H1 (cell line): ENCODE data around the gene CIITA. TPM values are rescaled to one million over a fixed set of nuclear protein-coding genes. Genes with fewer than 3 reads are reported as not detected.

Experiments used
- CTCF ChIA-PET: fragments of 300-600 bp; sonication (Branson Sonifier 250); formaldehyde crosslinking; loops from one replicate; lab custom pipeline; 2021; ENCODE audit not compliant: partially characterized antibody; lab: Charles Lee
- POLR2A ChIA-PET: fragments of 300-600 bp; sonication (Branson Sonifier 250); formaldehyde crosslinking; loops from one replicate; lab custom pipeline; 2021; ENCODE audit warnings: inconsistent platforms; ENCODE audit not compliant: partially characterized antibody; lab: Charles Lee
- DNase-seq, 2 experiments: peaks; one replicate each; pipeline versions ENCODE4 v3.0.0 to v3.0.0-alpha.2; 2010 to 2022; ENCODE audit warnings: low spot score in 2 of 2, low read depth in 1 of 2, mixed read lengths in 1 of 2
- FAIRE-seq: peaks from 2 replicates; lab custom pipeline; 2011; peaks lifted over from hg19 to GRCh38; lab: Jason Lieb, UNC
- H2AFZ ChIP-seq: 2 replicates; pipeline ENCODE4 v1.8.1; 2012; ENCODE audit warnings: low read length, inconsistent platforms
- H2AK5ac ChIP-seq: 2 replicates; pipeline ENCODE4 v1.6.1; 2013; ENCODE audit warnings: low read depth, low read length
- H2BK120ac ChIP-seq: replicated peaks from 2 replicates; pipeline ENCODE3; 2013; ENCODE audit warnings: low read depth, low read length, inconsistent platforms
- H2BK12ac ChIP-seq: 2 replicates; pipeline ENCODE4 v1.6.1; 2013; ENCODE audit warnings: low read depth, low read length
- H2BK15ac ChIP-seq: 2 replicates; pipeline ENCODE4 v1.6.1; 2013; ENCODE audit warnings: low read length
- H2BK20ac ChIP-seq: 2 replicates; pipeline ENCODE4 v1.6.1; 2013; ENCODE audit warnings: low read length
- H2BK5ac ChIP-seq: 2 replicates; pipeline ENCODE4 v1.6.1; 2013; ENCODE audit warnings: low read depth, low read length
- H3K14ac ChIP-seq: 2 replicates; pipeline ENCODE4 v1.6.1; 2013; ENCODE audit warnings: inconsistent platforms; ENCODE audit not compliant: insufficient read length
- H3K18ac ChIP-seq: 2 replicates; pipeline ENCODE4 v1.6.1; 2013; ENCODE audit warnings: low read length; ENCODE audit errors: extremely low read depth
- H3K23ac ChIP-seq: 2 replicates; pipeline ENCODE4 v1.6.1; 2013; ENCODE audit warnings: inconsistent platforms; ENCODE audit not compliant: insufficient read length
- H3K23me2 ChIP-seq: 2 replicates; pipeline ENCODE4 v1.6.1; 2013; ENCODE audit warnings: low read depth, low read length
- H3K27ac ChIP-seq: 2 replicates; pipeline ENCODE4 v1.6.1; 2011; ENCODE audit warnings: low read depth, low read length, inconsistent platforms
- H3K27me3 ChIP-seq, 4 experiments: replicated peaks in 1 of 4; 1 replicate in 1 of 4; 2 replicates in 3 of 4; pipeline versions ENCODE4 v1.6.1 to v1.8.1; 2011 to 2013; ENCODE audit warnings: low read length in 3 of 4, mild to moderate bottlenecking in 3 of 4, inconsistent platforms in 2 of 4, mixed read lengths in 2 of 4, moderate library complexity in 1 of 4; ENCODE audit not compliant: control insufficient read depth in 3 of 4, insufficient read depth in 3 of 4; ENCODE audit errors: extremely low read depth in 1 of 4
- H3K36me3 ChIP-seq, 4 experiments: 2 replicates each; pipeline versions ENCODE4 v1.6.1 to v1.8.1; 2011 to 2013; ENCODE audit warnings: mild to moderate bottlenecking in 4 of 4, low read length in 3 of 4, moderate library complexity in 2 of 4, control low read depth in 1 of 4, inconsistent platforms in 1 of 4; ENCODE audit not compliant: insufficient read depth in 4 of 4, control insufficient read depth in 2 of 4
- H3K4ac ChIP-seq: replicated peaks from 2 replicates; pipeline ENCODE3; 2013; ENCODE audit warnings: low read length, low read depth, mixed read lengths, inconsistent platforms; ENCODE audit not compliant: insufficient read length
- H3K4me1 ChIP-seq, 4 experiments: replicated peaks in 1 of 4; 1 replicate in 1 of 4; 2 replicates in 3 of 4; pipeline versions ENCODE4 v1.6.1 to v1.8.1; 2011 to 2013; ENCODE audit warnings: low read length in 3 of 4, inconsistent platforms in 2 of 4, mixed read lengths in 1 of 4; ENCODE audit not compliant: insufficient read depth in 4 of 4, control insufficient read depth in 3 of 4
- H3K4me2 ChIP-seq, 2 experiments: 2 replicates each; pipeline versions ENCODE4 v1.6.1 to v1.8.1; 2011 to 2013; ENCODE audit warnings: low read depth in 2 of 2, low read length in 2 of 2, control low read depth in 1 of 2, inconsistent platforms in 1 of 2, mild to moderate bottlenecking in 1 of 2; ENCODE audit not compliant: insufficient read depth in 1 of 2
- H3K4me3 ChIP-seq, 4 experiments: fragments of 200-600, 300-600 bp in 1 of 4; sonication (generic), shearing (Covaris generic), sonication (Bioruptor Twin) in 1 of 4; 2 replicates each; pipeline versions ENCODE4 v1.5.1 to v1.8.1; 2011 to 2016; ENCODE audit warnings: low read length in 4 of 4, low read depth in 3 of 4, control low read depth in 2 of 4, inconsistent platforms in 2 of 4, mild to moderate bottlenecking in 2 of 4, mixed read lengths in 1 of 4, moderate library complexity in 1 of 4; ENCODE audit not compliant: insufficient read depth in 2 of 4; ENCODE audit errors: extremely low read depth in 1 of 4
- H3K56ac ChIP-seq: replicated peaks from 2 replicates; pipeline ENCODE3; 2013; ENCODE audit warnings: low read depth, mild to moderate bottlenecking, mixed read lengths, low read length, inconsistent platforms; ENCODE audit not compliant: insufficient read length
- H3K79me1 ChIP-seq: 2 replicates; pipeline ENCODE4 v1.6.1; 2013; ENCODE audit warnings: low read depth, low read length, control low read depth
- H3K79me2 ChIP-seq, 2 experiments: 2 replicates each; pipeline versions ENCODE4 v1.6.1 to v1.8.1; 2012 to 2013; ENCODE audit warnings: low read length in 2 of 2, mild to moderate bottlenecking in 2 of 2, inconsistent platforms in 1 of 2; ENCODE audit not compliant: insufficient read depth in 2 of 2, control insufficient read depth in 1 of 2
- H3K9ac ChIP-seq, 4 experiments: replicated peaks in 1 of 4; 1 replicate in 1 of 4; 2 replicates in 3 of 4; pipeline versions ENCODE4 v1.6.1 to v1.8.1; 2011 to 2013; ENCODE audit warnings: low read depth in 3 of 4, low read length in 3 of 4, control low read depth in 2 of 4, mild to moderate bottlenecking in 2 of 4, moderate library complexity in 2 of 4, inconsistent platforms in 1 of 4; ENCODE audit errors: extremely low read depth in 1 of 4
- H3K9me3 ChIP-seq, 2 experiments: 2 replicates each; pipeline versions ENCODE4 v1.6.1 to v1.8.1; 2012 to 2013; ENCODE audit warnings: mild to moderate bottlenecking in 2 of 2, moderate library complexity in 2 of 2, control low read depth in 1 of 2, inconsistent platforms in 1 of 2, low read depth in 1 of 2, low read length in 1 of 2, mixed read lengths in 1 of 2; ENCODE audit not compliant: insufficient read depth in 2 of 2
- H4K20me1 ChIP-seq, 2 experiments: replicated peaks in 1 of 2; 2 replicates each; pipeline versions ENCODE3 to v1.8.1; 2011 to 2013; ENCODE audit warnings: inconsistent platforms in 2 of 2, low read length in 2 of 2, mild to moderate bottlenecking in 1 of 2; ENCODE audit not compliant: insufficient read depth in 2 of 2, control insufficient read depth in 1 of 2
- H4K5ac ChIP-seq: 2 replicates; pipeline ENCODE4 v1.6.1; 2013; ENCODE audit warnings: low read length, low read depth, mixed read lengths, inconsistent platforms; ENCODE audit not compliant: insufficient read length
- H4K8ac ChIP-seq: 2 replicates; pipeline ENCODE4 v1.8.0; 2013; ENCODE audit warnings: mild to moderate bottlenecking, moderate library complexity, low read length, inconsistent platforms; ENCODE audit not compliant: insufficient read depth; ENCODE audit errors: extremely low read depth
- H4K91ac ChIP-seq: replicated peaks from 2 replicates; pipeline ENCODE3; 2013; ENCODE audit warnings: low read length, mixed read lengths, inconsistent platforms; ENCODE audit not compliant: insufficient read length
- BACH1 ChIP-seq: IDR thresholded peaks from 2 replicates; pipeline ENCODE4 v1.6.1; 2012; ENCODE audit warnings: low read length, improper control_type of control experiment
- CHD1 ChIP-seq: IDR thresholded peaks from 2 replicates; pipeline ENCODE4 v1.6.1; 2012; ENCODE audit warnings: low read depth, low read length, improper control_type of control experiment
- E2F6 ChIP-seq: IDR thresholded peaks from 2 replicates; pipeline ENCODE4 v1.6.1; 2012; ENCODE audit warnings: inconsistent platforms
- GABPA ChIP-seq: IDR thresholded peaks from 2 replicates; pipeline ENCODE4 v1.6.1; 2011; ENCODE audit warnings: mild to moderate bottlenecking, low read length, moderate library complexity, borderline replicate concordance; ENCODE audit not compliant: insufficient read depth
- JUND ChIP-seq: IDR thresholded peaks from 2 replicates; pipeline ENCODE4 v1.6.1; 2011; ENCODE audit warnings: mild to moderate bottlenecking, improper control_type of control experiment, low read length
- MAFK ChIP-seq: IDR thresholded peaks from 2 replicates; pipeline ENCODE4 v1.6.1; 2012; ENCODE audit warnings: low read depth, mild to moderate bottlenecking, improper control_type of control experiment, low read length
- NRF1 ChIP-seq: IDR thresholded peaks from 2 replicates; pipeline ENCODE4 v1.6.1; 2011; ENCODE audit warnings: mild to moderate bottlenecking, low read depth, low read length, improper control_type of control experiment
- SP2 ChIP-seq: IDR thresholded peaks from 2 replicates; pipeline ENCODE4 v1.6.1; 2012; ENCODE audit warnings: mild to moderate bottlenecking, low read length, inconsistent platforms
- TAF7 ChIP-seq: optimal IDR thresholded peaks from 2 replicates; pipeline ENCODE3; 2011; ENCODE audit warnings: low read depth, mild to moderate bottlenecking, inconsistent platforms, low read length, moderate library complexity, borderline replicate concordance
- TEAD4 ChIP-seq: IDR thresholded peaks from 2 replicates; pipeline ENCODE4 v1.6.1; 2012; ENCODE audit warnings: low read depth, low read length, inconsistent platforms, mixed read lengths
- WGBS, 2 experiments: shearing (Covaris generic) in 1 of 2; methylation state at CpG; one replicate each; pipeline versions ENCODE4 v1.1.6 to v1.1.7; 2013 to 2015; ENCODE audit warnings: low lambda C conversion rate in 2 of 2, mixed read lengths in 2 of 2, inconsistent platforms in 1 of 2, low coverage in 1 of 2, missing lambda C conversion rate in 1 of 2; ENCODE audit not compliant: insufficient replicate concordance in 2 of 2, insufficient coverage in 1 of 2, insufficient read length in 1 of 2; ENCODE audit errors: extremely low coverage in 1 of 2, missing lambda C conversion rate in 1 of 2; 5-methylcytosine and 5-hydroxymethylcytosine counted together
- polyA plus RNA-seq, 7 experiments: library from polyadenylated mRNA; depleted of rRNA in 3 of 7; stranded (reverse) in 5 of 7; unstranded in 2 of 7; fragments of >200 nt in 5 of 7; fragments of 200-250 nt in 2 of 7; gene quantifications; 1 replicate in 5 of 7; 2 replicates in 1 of 7; 4 replicates in 1 of 7; pipeline versions ENCODE4 v1.2.1 to v1.2.3, GENCODE V29; 2011 to 2013; ENCODE audit warnings: missing spikeins in 2 of 7, mixed read lengths in 2 of 7
- total RNA-seq: library from RNA; stranded (reverse); fragmentation: NEBNext Ultra II Directional; extraction: Animal tissue kit (Norgen Biotek cat#: 25700); gene quantifications from 2 replicates; pipeline ENCODE4 v1.2.1, GENCODE V29; 2021

The CIITA gene
- total and polyA plus RNA-seq, 2 of the 8 experiments (the other 6 are each of a cell fraction or from before 2014, with no cell fraction given), result 0.07 to 0.17 TPM

DNA sequence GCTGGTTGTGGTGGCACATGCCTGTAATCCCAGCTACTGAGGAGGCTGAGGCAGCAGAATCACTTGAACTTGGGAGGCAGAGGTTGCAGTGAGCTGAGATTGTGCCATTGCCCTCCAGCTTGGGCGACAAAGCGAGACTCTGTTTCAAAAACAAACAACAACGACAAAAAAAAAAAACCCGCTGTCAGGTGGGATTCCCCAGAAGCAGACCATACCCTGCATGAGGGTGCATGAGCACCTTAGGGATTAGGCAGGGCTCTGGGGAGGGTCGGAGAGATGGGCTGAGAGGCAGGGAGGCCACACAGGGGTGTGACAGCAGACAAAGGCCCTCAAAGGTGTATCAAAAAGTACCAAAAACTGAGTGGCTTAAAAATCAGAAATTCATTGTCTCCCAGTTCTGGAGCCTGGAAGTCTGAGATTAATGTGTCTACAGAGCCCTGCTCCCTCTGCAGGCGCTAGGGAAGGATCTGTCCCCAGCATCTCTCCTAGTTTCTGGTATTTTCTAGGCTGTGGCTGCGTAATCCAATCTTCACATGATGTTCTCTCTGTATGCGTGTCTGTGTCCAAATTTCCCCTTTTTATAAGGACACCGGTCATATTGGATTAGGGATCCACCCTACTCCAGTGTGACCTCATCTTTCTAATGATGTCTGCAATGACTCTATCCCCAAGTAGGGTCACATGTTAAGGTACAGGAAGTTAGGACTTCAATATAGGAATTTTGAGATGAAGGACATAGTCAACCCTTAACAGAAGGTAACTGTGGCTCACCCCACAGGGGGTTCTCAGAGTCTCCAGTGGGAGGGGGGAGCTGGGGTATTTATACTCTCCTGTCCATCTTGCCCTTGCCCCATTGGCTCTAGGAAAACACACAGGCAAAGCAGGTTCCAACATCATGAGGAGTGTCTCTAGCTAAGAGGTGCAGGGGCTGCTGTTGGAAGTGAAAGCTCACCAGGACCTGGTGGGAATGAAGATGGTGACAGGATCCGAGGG is 44.8 kb upstream of the CIITA start:
- no peak overlapping the region for H2AK5ac ChIP-seq
- H3K23ac ChIP-seq, result no peak overlapping the region
- no peaks in the 10 kb centered on the region for H3K79me2 ChIP-seq
- H3K27ac ChIP-seq, result no peak overlapping the region
- H2BK20ac ChIP-seq, result no peak overlapping the region
- WGBS, 2 experiments, result 82% methylated on average over 10 of the region's 10 CpGs; no CpG with 5 or more reads in 1 of the 2 experiments
- FAIRE-seq, result no peak
- H3K56ac ChIP-seq, result no peak overlapping the region
- H3K18ac ChIP-seq, result no peak overlapping the region
- no peak overlapping the region for H2AFZ ChIP-seq
- H3K23me2 ChIP-seq, result no peaks in the 10 kb centered on the region
- H3K4me1 ChIP-seq, result peaks cover 0 to 3% (median 0%) of the 10 kb centered on the region in 4 experiments; a peak in 1 of 7 replicates
- H4K5ac ChIP-seq, result no peak overlapping the region
- H3K4ac ChIP-seq, result no peak overlapping the region
- no peak overlapping the region for H4K91ac ChIP-seq
- no peaks in the 10 kb centered on the region for H4K20me1 ChIP-seq
- no peak overlapping the region for H3K4me2 ChIP-seq
- no peak overlapping the region for H3K4me3 ChIP-seq
- no peak overlapping the region for H3K14ac ChIP-seq
- no peaks in the 10 kb centered on the region for H3K36me3 ChIP-seq
- H3K9me3 ChIP-seq, result no peaks in the 10 kb centered on the region
- ChIA-PET CTCF (interaction anchor here (0.6 to 2.4 kb wide), 5 partner anchors 12 to 187 kb away, joined by 3 to 6 read pairs (median 3); no protein-coding TSS in a partner anchor), POLR2A (no interaction called here)
- no peak overlapping the region for H2BK12ac ChIP-seq
- no peaks in the 10 kb centered on the region for H3K79me1 ChIP-seq
- no peak overlapping the region for H2BK15ac ChIP-seq
- peaks cover 0 to 3% (median 0%) of the 10 kb centered on the region in 4 experiments; a peak in 1 of 7 replicates for H3K27me3 ChIP-seq
- no peak overlapping the region for H4K8ac ChIP-seq
- no peak overlapping the region for H2BK120ac ChIP-seq
- H2BK5ac ChIP-seq, result no peak overlapping the region
- DNase-seq, result no peak
- no peak overlapping the region for H3K9ac ChIP-seq
- TF ChIP-seq SP2 (no peak), E2F6 (no peak), CHD1 (no peak), GABPA (no peak), TAF7 (no peak), TEAD4 (no peak), BACH1 (no peak), MAFK (no peak), JUND (no peak), NRF1 (no peak)
